HK-2 (cell line): ENCODE measurements around the gene CXCL6.

Experiments used
- DNase-seq: peaks from one replicate; pipeline ENCODE4 v3.0.0-alpha.2; 2018; ENCODE audit not compliant: unreplicated experiment

The CXCL6 gene

DNA sequence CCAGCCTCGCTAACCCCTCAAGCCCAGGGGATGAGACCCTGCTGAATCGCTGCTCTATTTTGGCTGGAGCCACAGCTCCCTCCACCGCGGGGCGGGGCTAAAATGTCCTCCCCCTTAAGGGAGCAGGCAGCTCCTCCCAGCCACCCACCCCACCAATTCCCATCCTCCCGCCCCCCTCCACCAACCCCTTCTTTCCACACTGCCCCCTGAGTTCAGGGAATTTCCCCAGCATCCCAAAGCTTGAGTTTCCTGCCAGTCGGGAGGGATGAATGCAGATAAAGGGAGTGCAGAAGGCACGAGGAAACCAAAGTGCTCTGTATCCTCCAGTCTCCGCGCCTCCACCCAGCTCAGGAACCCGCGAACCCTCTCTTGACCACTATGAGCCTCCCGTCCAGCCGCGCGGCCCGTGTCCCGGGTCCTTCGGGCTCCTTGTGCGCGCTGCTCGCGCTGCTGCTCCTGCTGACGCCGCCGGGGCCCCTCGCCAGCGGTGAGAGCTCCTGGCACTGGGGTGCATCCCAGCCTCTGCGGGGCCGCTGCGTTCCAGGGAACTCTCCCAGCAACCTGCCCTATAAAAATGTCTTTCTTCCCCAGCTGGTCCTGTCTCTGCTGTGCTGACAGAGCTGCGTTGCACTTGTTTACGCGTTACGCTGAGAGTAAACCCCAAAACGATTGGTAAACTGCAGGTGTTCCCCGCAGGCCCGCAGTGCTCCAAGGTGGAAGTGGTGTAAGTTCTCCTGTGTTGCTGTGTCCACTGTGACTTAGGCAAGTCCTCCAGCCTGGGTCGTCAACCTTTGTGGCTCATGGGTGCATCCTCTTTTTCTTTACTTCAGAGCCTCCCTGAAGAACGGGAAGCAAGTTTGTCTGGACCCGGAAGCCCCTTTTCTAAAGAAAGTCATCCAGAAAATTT, at the start of gene CXCL6:
TSS of gene CXCL6 (plus strand) at position 306 of the 907 bp plus-strand sequence. CDS start at position 379, 73 bp downstream.
- no peak for DNase-seq

DNA sequence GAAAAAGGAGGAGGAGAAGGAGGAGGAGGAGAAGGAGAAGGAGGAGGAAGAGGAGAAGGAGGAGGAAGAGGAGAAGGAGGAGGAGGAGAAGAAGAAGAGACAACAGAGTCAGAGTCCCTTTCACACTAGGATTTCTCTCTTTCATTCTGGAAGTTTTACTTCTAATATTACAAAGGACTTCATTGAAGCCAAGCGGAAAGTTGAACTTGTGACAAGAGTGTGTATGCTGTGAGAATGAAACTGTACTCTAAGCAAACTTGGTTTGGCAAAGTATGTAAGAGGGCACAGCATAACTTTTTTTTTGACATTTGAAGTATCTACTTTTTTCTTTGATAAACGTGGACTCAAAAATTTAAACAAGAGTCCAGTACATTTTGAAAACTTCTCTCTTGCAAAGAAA, 48.1 kb upstream of the CXCL6 start:
- DNase-seq, result no peak

- DNase-seq, result no peak
These were observed 37.6 kb upstream of the CXCL6 start for GRCh38 chr4:73798842-73799241.

- no peak for DNase-seq
These were observed 36.3 kb upstream of the CXCL6 start for GRCh38 chr4:73800206-73800605.

DNA sequence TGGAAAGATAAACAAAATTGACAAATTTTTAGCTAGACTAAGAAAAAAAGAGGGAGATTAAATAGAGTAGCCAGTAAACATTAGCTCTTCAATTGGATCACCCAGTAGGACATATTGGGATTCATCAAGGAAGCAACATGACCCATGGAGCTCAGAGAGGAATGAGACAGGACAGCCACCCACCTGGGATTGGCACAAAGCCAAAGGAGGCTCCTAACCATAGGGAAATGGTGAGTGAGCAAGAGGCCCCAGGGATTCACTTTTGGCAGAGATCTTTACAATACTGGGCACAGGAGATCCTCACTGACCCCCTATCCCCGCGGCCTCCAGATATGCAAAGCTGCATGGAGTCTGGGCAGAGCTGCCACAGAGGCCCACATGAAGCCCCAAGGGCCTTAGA, 34.8 kb upstream of the CXCL6 start:
- DNase-seq, result no peak

DNA sequence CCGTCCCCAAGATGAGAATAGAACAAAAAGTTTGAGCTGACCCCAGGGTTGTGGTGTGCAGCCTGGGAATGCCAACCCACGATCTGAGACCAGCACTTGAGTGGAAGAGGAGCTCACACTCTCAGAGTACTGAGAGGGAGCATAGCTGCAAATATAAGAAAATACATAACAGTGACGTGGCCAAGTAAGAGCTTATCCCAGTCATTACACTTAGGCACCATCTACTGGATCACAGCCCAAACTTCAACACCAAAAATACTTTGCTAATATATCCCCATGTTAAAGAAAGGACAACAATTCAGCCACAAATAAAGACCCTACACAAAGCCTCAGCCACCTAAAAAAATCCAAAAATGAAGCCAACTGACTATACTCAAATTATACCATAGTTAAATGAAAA, 33.3 kb upstream of the CXCL6 start:
- DNase-seq, result no peak

DNA sequence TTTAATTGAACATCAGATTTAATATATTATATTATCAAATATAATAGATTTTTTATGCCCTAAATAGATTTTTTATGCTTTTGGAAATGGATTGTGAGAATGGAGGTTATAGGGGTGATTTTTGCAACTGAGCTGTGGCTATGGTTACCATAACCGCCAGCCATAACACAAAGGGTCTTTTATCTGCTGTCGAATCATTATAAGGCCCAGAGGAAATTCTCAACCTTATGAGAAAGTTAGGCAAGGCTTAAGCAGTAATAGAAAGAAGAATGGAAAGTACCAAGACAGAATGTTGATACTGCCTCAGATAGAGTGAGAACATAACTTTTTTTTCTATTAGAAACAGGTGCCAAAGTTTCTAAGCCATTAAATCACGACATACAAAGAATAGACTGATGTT, 26.3 kb upstream of the CXCL6 start:
- no peak for DNase-seq

GRCh38 chr4:73811841-73812240, 24.6 kb upstream of the CXCL6 start:
- no peak for DNase-seq

DNA sequence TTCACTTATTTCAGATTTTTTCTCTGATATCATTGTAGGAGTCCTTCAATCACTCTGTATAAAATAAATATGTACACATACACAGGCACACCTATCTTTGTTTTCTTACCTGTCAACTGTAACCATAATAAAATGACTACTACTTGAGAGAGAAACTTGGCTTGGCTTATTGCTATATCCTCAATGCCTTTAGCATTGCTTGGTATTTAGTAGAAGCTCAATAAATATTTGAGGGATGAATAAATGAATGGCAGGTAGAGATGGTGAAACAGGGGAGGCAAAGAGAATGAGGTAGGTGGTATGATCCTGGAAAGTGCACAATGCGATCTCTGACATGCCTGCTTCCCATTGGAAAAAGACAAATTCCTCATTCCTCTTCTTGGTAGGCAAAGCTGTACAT, 21.8 kb upstream of the CXCL6 start:
- no peak for DNase-seq

- no peak for DNase-seq
These were observed 21.3 kb upstream of the CXCL6 start for GRCh38 chr4:73815145-73815544.

- peak; percentile 54 for DNase-seq
These were observed 19.7 kb upstream of the CXCL6 start for GRCh38 chr4:73816814-73817213.

DNA sequence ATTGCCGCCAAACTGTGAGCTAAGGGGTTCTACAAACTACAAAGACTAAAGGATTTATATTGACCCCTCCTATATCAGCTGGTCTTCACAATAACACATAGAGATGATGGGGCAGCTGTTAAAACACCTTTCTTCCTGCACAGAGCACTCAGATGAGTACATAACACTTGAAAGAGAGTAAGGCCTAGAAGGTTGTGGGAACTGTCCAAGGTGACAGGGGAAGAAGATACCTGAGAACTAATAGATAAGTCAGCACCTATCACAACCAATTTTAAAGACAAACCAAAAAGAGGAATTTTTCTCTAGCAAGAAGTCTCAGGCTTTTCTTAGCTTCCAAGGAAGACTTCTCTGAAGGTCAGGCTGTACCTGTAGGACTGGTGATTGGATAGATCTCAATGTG, 19.1 kb upstream of the CXCL6 start:
- DNase-seq, result no peak

GRCh38 chr4:73821325-73821724, 15.2 kb upstream of the CXCL6 start:
- no peak for DNase-seq

GRCh38 chr4:73822389-73822788, 14.1 kb upstream of the CXCL6 start:
- no peak for DNase-seq

DNA sequence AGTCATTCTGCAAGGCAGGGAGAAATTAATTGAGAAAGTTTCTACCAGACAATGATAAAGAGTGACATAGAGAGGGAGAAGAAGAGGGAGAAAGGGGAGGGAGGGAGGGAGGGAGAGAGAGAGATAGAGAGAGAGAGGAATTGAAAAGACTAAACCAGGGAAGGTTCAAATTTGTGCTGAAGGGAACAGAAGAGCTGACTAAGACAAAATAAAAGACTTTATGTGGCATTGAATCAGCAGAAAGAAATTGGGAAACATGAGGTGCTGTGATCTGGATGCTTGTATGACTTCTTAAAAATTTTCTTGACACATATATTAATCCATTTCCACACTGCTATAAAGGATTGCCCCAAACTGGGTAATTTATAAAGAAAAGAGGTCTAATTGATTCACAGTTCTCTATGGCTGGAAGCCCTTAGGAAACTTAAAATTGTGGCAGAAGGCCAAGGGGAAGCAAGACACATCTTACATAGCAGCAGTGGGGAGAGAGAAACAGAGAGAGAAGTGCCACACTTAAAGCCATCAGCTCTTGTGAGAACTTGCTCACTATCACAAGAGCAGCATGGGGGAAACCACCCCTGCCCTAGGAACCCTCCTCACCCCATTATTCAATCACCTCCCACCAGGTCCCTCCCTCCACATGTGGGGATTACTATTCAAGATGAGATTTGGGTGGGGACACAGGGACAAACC, 13.5 kb upstream of the CXCL6 start:
- DNase-seq, result no peak

GRCh38 chr4:73823760-73824159, 12.7 kb upstream of the CXCL6 start:
- no peak for DNase-seq

DNA sequence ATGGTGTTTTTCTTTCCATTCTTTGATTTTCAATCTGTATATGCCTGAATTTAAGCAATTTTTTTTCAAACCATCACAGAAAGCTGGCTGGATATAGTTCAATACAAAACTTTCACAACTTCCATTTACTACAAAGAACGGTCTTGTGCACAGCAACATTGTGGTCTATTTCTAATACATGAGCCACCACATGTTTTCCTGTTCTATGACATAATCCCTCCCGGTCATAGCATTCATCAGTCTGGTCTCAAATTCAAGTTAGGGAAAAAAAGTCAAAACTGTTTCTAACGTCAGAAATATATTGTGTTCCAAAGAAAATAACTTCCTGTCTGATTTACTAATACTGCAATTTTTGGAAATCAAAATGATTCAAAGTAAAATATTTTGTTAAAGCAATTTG, 7.5 kb upstream of the CXCL6 start:
- no peak for DNase-seq

DNA sequence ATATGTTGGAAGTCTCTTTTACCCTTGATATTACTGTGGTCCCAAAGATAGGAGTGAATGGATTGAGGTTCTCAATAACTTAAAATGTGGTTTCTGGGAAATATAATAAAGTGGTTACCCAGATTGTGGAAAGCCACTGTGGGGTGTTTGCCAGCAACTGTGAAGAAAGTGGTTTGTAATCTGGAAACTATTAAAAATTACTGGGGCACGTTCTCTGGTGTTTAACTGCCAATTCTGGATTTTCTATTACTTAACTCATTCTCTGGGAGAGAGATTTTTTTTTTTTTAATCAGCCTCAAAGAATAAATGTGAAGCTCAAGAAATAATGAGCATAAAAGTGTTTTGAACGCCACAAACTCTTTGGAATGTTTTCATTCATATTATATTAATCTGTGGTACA, 4.9 kb upstream of the CXCL6 start:
- DNase-seq, result no peak

GRCh38 chr4:73832651-73833237, 3.7 kb upstream of the CXCL6 start:
- DNase-seq, result no peak

DNA sequence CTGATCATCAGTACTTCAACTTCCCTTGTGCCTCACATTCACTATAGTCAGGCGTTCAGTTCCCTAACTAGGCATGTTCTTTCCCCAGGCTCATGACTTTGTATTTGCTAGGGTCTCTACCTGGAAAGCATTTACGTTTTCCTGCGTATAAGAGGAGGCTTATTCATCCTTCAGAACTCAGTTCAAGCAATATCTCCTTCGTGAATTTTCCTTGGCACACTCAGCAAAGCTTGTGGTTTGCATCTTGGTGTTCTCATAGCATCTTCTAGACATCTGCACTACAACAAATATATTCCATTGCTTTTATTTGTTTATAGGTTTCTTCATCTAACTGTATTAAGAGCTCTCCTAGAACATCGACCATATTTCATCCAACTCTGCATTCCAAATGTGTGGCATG, 2.6 kb downstream of the CXCL6 start:
- DNase-seq, result no peak

GRCh38 chr4:73839715-73840114, 3.2 kb downstream of the CXCL6 start:
- DNase-seq, result no peak

- DNase-seq, result no peak
These were observed 4.9 kb downstream of the CXCL6 start for GRCh38 chr4:73841243-73841925.
